Neuronal stem cell (in vitro differentiated cells): ENCODE measurements around the gene TRIM6.

ENCODE experiments used
- DNase-seq: peaks from one replicate; pipeline ENCODE4 v3.0.0-alpha.2; 2013; ENCODE audit warnings: low spot score
- H2AFZ ChIP-seq: one replicate; pipeline ENCODE4 v1.6.1; 2013; ENCODE audit warnings: mild to moderate bottlenecking, low read length, inconsistent platforms
- H2AK5ac ChIP-seq: 2 replicates; pipeline ENCODE4 v1.6.1; 2013; ENCODE audit warnings: low read depth, mild to moderate bottlenecking, inconsistent platforms, low read length, moderate library complexity, mixed read lengths
- H2BK120ac ChIP-seq: 2 replicates; pipeline ENCODE4 v1.6.1; 2013; ENCODE audit warnings: low read depth, mild to moderate bottlenecking, inconsistent platforms, low read length, moderate library complexity, mixed read lengths
- H2BK12ac ChIP-seq: one replicate; pipeline ENCODE4 v1.6.1; 2013; ENCODE audit warnings: low read length, inconsistent platforms
- H2BK15ac ChIP-seq: 2 replicates; pipeline ENCODE4 v1.6.1; 2013; ENCODE audit warnings: mild to moderate bottlenecking, low read length, inconsistent platforms, mixed read lengths
- H2BK5ac ChIP-seq: one replicate; pipeline ENCODE4 v1.6.1; 2013; ENCODE audit warnings: inconsistent platforms, mild to moderate bottlenecking, low read length, moderate library complexity
- H3K14ac ChIP-seq: one replicate; pipeline ENCODE4 v1.6.1; 2013; ENCODE audit warnings: low read length, inconsistent platforms
- H3K18ac ChIP-seq: 2 replicates; pipeline ENCODE4 v1.6.1; 2013; ENCODE audit warnings: low read length, inconsistent platforms
- H3K23ac ChIP-seq: 2 replicates; pipeline ENCODE4 v1.6.1; 2013; ENCODE audit warnings: low read depth, mild to moderate bottlenecking, mixed read lengths, low read length, inconsistent platforms; ENCODE audit not compliant: poor library complexity
- H3K27ac ChIP-seq: replicated peaks from 3 replicates; pipeline ENCODE4 v1.5.1; 2013; ENCODE audit warnings: low read length, inconsistent platforms
- H3K27me3 ChIP-seq, 3 experiments: 2 replicates each; pipeline ENCODE4 v1.6.1; 2013; ENCODE audit warnings: low read length in 3 of 3, mild to moderate bottlenecking in 2 of 3, inconsistent platforms in 1 of 3, low read depth in 1 of 3, mixed read lengths in 1 of 3, moderate library complexity in 1 of 3; ENCODE audit not compliant: control insufficient read depth in 3 of 3, insufficient read depth in 3 of 3
- H3K36me3 ChIP-seq, 2 donors: replicated peaks in 1 of 2; 2 replicates each; pipeline ENCODE4 v1.6.1; 2013; ENCODE audit warnings: low read length in 2 of 2; ENCODE audit not compliant: control insufficient read depth in 2 of 2, insufficient read depth in 2 of 2
- H3K4ac ChIP-seq: 2 replicates; pipeline ENCODE4 v1.6.1; 2013; ENCODE audit warnings: inconsistent platforms, mild to moderate bottlenecking, low read length, moderate library complexity
- H3K4me1 ChIP-seq, 2 donors: 1 replicate in 1 of 2; 2 replicates in 1 of 2; pipeline ENCODE4 v1.6.1; 2013; ENCODE audit warnings: low read length in 2 of 2, low read depth in 1 of 2; ENCODE audit not compliant: control insufficient read depth in 2 of 2, insufficient read depth in 1 of 2
- H3K4me2 ChIP-seq: one replicate; pipeline ENCODE4 v1.6.1; 2013; ENCODE audit warnings: mild to moderate bottlenecking, low read length, inconsistent platforms; ENCODE audit not compliant: insufficient read depth, poor library complexity, severe bottlenecking
- H3K4me3 ChIP-seq, 2 donors: 2 replicates each; pipeline ENCODE4 v1.5.1; 2013; ENCODE audit warnings: low read length in 2 of 2, mild to moderate bottlenecking in 2 of 2, inconsistent platforms in 1 of 2, moderate library complexity in 1 of 2
- H3K79me1 ChIP-seq: one replicate; pipeline ENCODE4 v1.6.1; 2013; ENCODE audit warnings: low read depth, mild to moderate bottlenecking, inconsistent platforms, low read length, moderate library complexity
- H3K9ac ChIP-seq: one replicate; pipeline ENCODE4 v1.6.1; 2013; ENCODE audit warnings: mild to moderate bottlenecking, low read depth, low read length, inconsistent platforms; ENCODE audit not compliant: poor library complexity
- H3K9me3 ChIP-seq, 2 donors: replicated peaks in 1 of 2; 2 replicates each; pipeline versions ENCODE3 to v1.6.1; 2013; ENCODE audit warnings: low read length in 2 of 2, mild to moderate bottlenecking in 2 of 2, inconsistent platforms in 1 of 2, low read depth in 1 of 2, mixed read lengths in 1 of 2, moderate library complexity in 1 of 2; ENCODE audit not compliant: control insufficient read depth in 2 of 2, insufficient read depth in 1 of 2
- H4K8ac ChIP-seq: one replicate; pipeline ENCODE4 v1.6.1; 2013; ENCODE audit warnings: low read depth, mild to moderate bottlenecking, inconsistent platforms, low read length, moderate library complexity
- H4K91ac ChIP-seq: one replicate; pipeline ENCODE4 v1.6.1; 2013; ENCODE audit warnings: low read length, low read depth, mild to moderate bottlenecking, inconsistent platforms; ENCODE audit not compliant: poor library complexity
- WGBS, 2 donors: extraction: QIAGEN DNeasy Blood & Tissue Kit; methylation state at CpG; one replicate each; pipeline ENCODE4 v1.1.7; 2013; ENCODE audit warnings: missing lambda C conversion rate in 2 of 2, mixed read lengths in 1 of 2; ENCODE audit not compliant: insufficient read length in 2 of 2, insufficient replicate concordance in 1 of 2; ENCODE audit errors: extremely low coverage in 2 of 2; 5-methylcytosine and 5-hydroxymethylcytosine counted together

Gene TRIM6

GRCh38 chr11:5620651-5621521 lies 24.4 kb downstream of the TRIM6 start:
- Histone ChIP-seq H3K4me1 (peaks cover 3 to 7% of the 10 kb centered on the region in 2 donors), H3K4me2 (no peak overlapping the region), H3K18ac (no peak overlapping the region), H3K4ac (no peak overlapping the region), H4K8ac (no peak overlapping the region), H4K91ac (no peak overlapping the region), H3K79me1 (no peaks in the 10 kb centered on the region), H2BK5ac (no peak overlapping the region), H3K14ac (no peak overlapping the region), H3K27ac (no peak overlapping the region), H2BK12ac (no peak overlapping the region), H3K9ac (no peak overlapping the region), H3K4me3 (no peak overlapping the region), H3K27me3 (no peaks in the 10 kb centered on the region), H3K23ac (no peak overlapping the region), H2AFZ (no peak overlapping the region), H2BK15ac (no peak overlapping the region), H3K36me3 (no peaks in the 10 kb centered on the region), H2AK5ac (no peak overlapping the region), H3K9me3 (no peaks in the 10 kb centered on the region), H2BK120ac (no peak overlapping the region)
- no peak for DNase-seq
- no CpG with 5 or more reads among the region's 3 CpGs for WGBS, 2 donors

- Histone ChIP-seq H3K14ac (no peak overlapping the region), H3K4me2 (no peak overlapping the region), H3K9me3 (no peaks in the 10 kb centered on the region), H3K36me3 (no peaks in the 10 kb centered on the region), H2BK5ac (no peak overlapping the region), H3K27me3 (no peaks in the 10 kb centered on the region), H2BK15ac (no peak overlapping the region), H3K79me1 (no peaks in the 10 kb centered on the region), H4K91ac (no peak overlapping the region), H3K4ac (no peak overlapping the region), H3K27ac (no peak overlapping the region), H2AK5ac (no peak overlapping the region), H3K23ac (no peak overlapping the region), H2AFZ (no peak overlapping the region), H2BK120ac (no peak overlapping the region), H3K4me1 (peaks cover 3 to 7% of the 10 kb centered on the region in 2 donors), H3K9ac (no peak overlapping the region), H3K18ac (no peak overlapping the region), H2BK12ac (no peak overlapping the region), H4K8ac (no peak overlapping the region), H3K4me3 (no peak overlapping the region)
- DNase-seq = no peak
Observed at GRCh38 chr11:5621580-5621979, 25.1 kb downstream of the TRIM6 start.

- WGBS, 2 donors = no CpG with 5 or more reads among the region's 3 CpGs
- no peaks in the 10 kb centered on the region for H3K27me3 ChIP-seq
- H2BK12ac ChIP-seq = no peak overlapping the region
- no peak overlapping the region for H3K9ac ChIP-seq
- H3K4me2 ChIP-seq = no peak overlapping the region
- H3K4me3 ChIP-seq = no peak overlapping the region
- H2AFZ ChIP-seq = no peak overlapping the region
- H2BK15ac ChIP-seq = no peak overlapping the region
- no peaks in the 10 kb centered on the region for H3K36me3 ChIP-seq
- H2BK120ac ChIP-seq = no peak overlapping the region
- H3K18ac ChIP-seq = no peak overlapping the region
- H3K79me1 ChIP-seq = no peaks in the 10 kb centered on the region
- H3K23ac ChIP-seq = no peak overlapping the region
- H3K4me1 ChIP-seq = peaks cover 3 to 7% of the 10 kb centered on the region in 2 donors
- H4K8ac ChIP-seq = no peak overlapping the region
- no peak overlapping the region for H2AK5ac ChIP-seq
- H3K9me3 ChIP-seq = no peaks in the 10 kb centered on the region
- DNase-seq = no peak
- no peak overlapping the region for H3K14ac ChIP-seq
- H3K4ac ChIP-seq = no peak overlapping the region
- H2BK5ac ChIP-seq = no peak overlapping the region
- H3K27ac ChIP-seq = no peak overlapping the region
- no peak overlapping the region for H4K91ac ChIP-seq
Observed at GRCh38 chr11:5622802-5623201, 26.4 kb downstream of the TRIM6 start.

GRCh38 chr11:5624489-5625279 lies 28.2 kb downstream of the TRIM6 start, which contains the start of gene TRIM34:
Gene TRIM34 (plus strand): TSS chr11:5625001. CDS start chr11:5632332, 7,331 bp downstream.
- Histone ChIP-seq H3K79me1 (no peaks in the 10 kb centered on the region), H4K91ac (no peak within 1 kb of the TSS), H3K36me3 (no peaks in the 10 kb centered on the region), H2BK120ac (no peak within 1 kb of the TSS), H2BK5ac (no peak within 1 kb of the TSS), H2AK5ac (no peak within 1 kb of the TSS), H3K14ac (no peak within 1 kb of the TSS), H3K4ac (no peak within 1 kb of the TSS), H3K4me2 (peak within 1 kb of the TSS; percentile 43), H3K23ac (no peak within 1 kb of the TSS), H3K18ac (no peak within 1 kb of the TSS), H3K27me3 (no peaks in the 10 kb centered on the region), H2BK15ac (no peak within 1 kb of the TSS), H3K27ac (no peak within 1 kb of the TSS), H3K9ac (no peak within 1 kb of the TSS), H3K4me3 (peak within 1 kb of the TSS in 1 of 2 donors; percentile 36), H2AFZ (peak within 1 kb of the TSS; percentile 86), H3K4me1 (peaks cover 3 to 7% of the 10 kb centered on the region in 2 donors), H3K9me3 (no peaks in the 10 kb centered on the region), H4K8ac (no peak within 1 kb of the TSS), H2BK12ac (no peak within 1 kb of the TSS)
- peak; percentile 11 for DNase-seq
- no CpG with 5 or more reads among the region's 7 CpGs for WGBS, 2 donors
